ENCODE measurements around the gene GLP1R.

Gene GLP1R

DNA sequence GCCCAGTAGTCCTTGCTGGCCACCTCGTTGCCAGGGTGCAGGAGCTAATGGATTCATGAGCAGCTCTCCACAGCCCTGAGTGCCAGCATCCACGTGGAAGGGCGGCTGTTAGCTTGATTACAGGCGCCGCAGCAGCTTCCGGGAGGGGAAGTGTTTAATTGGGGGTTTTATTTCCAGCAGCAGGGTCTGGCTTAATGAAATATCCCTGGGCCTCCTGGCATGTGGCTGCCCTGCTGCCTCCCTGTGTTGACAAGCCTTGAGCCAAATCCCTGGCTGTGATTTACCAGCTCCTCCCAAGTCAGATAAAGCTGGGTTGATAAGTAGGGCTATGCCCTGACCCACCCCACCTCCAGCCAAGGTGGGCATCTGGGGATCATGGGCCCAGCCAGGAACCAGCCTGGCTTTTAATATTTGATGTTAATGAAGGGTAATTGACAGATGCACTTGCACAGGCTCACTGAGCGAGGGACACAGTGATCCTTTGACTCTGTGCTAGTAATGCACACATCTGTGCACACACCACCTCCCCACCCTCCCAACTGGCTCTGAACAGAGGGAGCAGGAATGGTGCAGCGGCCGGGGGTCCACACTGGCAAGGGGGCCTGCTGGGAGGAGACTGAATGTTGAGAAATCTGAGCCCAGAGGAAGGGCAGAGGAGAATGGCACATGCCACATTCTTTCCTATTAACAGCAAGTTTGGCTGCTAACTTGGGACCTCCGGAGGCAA is 13.6 kb downstream of the GLP1R start:
- no peak for DNase-seq (ENCODE audit: low read depth)

DNA sequence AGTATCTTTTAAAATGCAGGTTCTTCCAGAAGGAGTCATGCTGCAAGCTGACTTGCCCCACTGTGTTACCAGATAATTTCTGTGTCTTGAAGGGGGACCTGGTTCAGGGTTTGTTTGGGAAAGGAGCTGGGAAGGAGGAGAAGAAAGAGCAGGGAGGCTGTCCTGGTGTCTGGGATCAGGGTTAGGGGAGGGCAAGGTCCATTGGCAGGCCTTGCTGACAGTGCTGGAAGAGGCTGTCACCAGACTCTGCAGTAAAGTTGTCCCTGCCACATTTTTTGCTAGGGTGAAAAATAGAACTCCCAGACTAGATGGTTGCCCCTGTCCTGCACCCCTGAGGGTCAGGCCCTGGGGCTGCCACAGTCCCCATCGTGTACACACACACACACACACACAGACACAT is 14.9 kb downstream of the GLP1R start:
- no peak for DNase-seq (ENCODE audit: low read depth)

DNA sequence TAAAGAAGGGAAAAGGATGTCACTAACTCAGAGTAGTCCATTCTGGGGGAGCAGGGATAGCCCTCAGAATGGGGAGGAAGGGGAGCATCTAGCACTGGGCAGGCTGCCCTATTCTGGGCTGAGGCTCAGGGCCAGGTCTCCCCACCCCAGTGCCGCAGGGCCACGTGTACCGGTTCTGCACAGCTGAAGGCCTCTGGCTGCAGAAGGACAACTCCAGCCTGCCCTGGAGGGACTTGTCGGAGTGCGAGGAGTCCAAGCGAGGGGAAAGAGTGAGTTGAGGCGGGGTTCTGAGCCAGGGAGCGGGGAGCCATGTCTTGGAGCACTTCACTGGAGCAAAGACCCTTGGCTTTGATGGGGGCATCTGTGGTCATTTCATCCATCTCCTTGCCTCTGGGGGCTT is 17.0 kb downstream of the GLP1R start:
- no peak for DNase-seq (ENCODE audit: low read depth)

DNA sequence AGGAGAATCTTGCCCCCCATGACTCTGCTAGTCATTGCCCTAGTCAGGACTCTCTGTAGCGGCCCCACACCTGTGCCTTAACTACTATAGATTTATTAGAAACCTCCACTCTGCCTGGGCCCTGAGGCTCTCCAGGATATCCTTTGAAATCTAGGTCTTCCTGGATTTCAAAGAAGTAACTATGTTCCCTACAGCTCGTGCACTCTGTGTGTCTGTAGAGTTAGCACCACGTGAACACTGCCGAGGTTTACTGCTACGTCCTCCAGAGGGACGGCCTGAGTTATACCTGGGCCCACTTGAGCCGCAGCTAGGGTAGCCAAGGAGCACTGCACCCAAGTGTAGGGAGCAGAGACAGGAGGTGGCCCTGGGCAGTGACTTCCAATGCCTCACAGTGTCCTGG is 19.8 kb downstream of the GLP1R start:
- no peak for DNase-seq (ENCODE audit: low read depth)

DNA sequence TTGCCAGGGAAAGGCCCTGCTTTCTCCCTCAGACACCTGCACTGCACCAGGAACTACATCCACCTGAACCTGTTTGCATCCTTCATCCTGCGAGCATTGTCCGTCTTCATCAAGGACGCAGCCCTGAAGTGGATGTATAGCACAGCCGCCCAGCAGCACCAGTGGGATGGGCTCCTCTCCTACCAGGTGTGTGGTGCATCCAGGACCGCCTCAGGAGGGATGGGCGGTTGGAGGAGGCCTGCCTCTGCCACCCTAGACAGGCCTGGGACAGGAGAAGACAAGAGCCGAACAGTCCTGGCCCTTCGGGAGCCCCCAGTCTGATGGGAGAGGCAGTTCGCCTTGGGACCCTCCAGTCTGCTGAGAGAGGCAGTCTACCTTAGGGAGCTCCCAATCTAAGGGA is 24.2 kb downstream of the GLP1R start:
- no peak for DNase-seq (ENCODE audit: low read depth)

DNA sequence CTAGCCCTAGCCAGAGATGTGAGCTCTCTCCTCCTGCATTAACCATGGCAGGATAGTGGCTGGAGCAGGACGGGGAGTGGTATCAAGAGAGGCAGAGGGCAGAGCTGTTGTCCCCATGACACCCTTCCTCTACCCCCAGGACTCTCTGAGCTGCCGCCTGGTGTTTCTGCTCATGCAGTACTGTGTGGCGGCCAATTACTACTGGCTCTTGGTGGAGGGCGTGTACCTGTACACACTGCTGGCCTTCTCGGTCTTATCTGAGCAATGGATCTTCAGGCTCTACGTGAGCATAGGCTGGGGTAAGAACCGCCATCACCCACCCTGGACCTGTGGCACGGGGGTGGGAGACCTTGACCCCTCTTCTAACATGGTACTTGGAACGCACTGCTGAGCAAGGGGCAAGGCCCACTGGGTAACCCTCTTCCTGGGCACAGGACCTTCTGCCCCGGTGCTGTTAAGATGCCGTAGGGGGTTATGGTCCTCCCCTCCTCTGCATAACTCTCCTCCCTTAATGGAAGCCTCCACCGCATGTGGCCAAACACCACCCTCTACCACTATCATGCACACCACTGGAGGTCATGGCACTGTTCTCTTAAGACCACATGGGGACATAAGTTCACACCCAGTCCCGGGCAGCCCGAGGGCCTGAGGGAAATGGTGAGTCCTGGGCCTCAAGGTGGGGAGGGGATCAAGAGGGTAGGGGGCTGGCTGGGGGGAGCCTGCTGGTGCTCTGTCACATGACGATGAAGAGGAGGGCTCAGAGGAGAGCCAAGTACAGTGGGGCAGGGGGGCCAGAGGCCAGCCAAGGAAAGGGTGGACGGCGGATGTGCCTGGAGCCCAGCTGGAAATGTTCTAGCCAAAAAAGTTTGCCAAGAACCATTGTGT is 25.1 kb downstream of the GLP1R start:
- no peak for DNase-seq (ENCODE audit: low read depth)

DNA sequence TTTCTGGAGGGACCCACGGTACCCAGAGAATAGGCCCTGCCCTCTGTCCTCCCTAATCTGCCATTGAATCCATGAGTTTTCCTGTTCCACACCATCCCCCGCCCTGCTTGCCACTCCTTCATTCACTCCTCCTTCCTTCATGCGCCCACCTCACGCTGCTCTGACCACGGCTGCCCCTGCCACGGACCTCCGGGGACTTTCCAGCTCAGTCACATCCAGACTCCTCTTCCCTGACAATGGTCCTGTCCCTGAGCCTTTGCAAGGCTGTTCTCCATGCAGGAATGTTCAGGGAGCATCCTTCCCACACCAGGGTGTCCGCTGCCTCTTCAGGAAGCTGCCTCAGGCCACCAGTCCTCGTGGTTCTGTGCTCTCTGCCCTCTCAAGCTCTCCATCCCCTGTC is 25.9 kb downstream of the GLP1R start:
- no peak for DNase-seq (ENCODE audit: low read depth)

DNA sequence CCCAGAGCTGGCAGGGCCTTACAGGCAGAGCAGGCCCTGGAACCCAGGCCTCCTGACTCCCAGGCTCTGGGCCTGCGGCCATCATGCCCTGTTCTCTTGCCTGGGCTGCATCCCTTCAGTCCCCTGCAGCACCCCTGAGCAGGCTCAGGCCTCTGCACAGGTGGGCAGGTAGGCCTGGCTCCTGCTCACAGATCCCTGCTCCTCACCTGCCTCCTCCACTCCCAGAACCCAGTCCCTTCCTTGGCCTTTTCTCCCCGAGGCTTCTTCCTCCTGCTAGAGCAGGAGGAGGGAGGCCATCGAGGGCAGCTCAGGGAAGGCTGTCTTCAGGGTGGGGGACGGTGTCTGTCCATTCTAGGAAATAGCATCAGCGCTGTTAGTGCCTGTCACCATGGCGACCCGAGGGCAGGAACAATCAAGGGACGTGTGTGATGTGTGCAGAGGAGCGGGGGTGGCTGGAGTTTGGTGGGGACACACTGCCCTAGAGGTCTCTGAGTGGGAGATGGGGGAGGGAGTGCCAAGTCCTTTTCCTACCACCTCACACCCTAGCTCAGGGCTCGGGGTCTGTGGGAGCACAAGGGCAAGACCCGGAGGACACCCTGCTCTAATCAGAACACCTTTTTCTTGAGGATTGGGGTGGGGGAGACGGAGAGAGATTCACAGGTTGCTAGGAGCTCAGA is 26.6 kb downstream of the GLP1R start:
- DNase-seq (ENCODE audit: low read depth) = no peak

DNA sequence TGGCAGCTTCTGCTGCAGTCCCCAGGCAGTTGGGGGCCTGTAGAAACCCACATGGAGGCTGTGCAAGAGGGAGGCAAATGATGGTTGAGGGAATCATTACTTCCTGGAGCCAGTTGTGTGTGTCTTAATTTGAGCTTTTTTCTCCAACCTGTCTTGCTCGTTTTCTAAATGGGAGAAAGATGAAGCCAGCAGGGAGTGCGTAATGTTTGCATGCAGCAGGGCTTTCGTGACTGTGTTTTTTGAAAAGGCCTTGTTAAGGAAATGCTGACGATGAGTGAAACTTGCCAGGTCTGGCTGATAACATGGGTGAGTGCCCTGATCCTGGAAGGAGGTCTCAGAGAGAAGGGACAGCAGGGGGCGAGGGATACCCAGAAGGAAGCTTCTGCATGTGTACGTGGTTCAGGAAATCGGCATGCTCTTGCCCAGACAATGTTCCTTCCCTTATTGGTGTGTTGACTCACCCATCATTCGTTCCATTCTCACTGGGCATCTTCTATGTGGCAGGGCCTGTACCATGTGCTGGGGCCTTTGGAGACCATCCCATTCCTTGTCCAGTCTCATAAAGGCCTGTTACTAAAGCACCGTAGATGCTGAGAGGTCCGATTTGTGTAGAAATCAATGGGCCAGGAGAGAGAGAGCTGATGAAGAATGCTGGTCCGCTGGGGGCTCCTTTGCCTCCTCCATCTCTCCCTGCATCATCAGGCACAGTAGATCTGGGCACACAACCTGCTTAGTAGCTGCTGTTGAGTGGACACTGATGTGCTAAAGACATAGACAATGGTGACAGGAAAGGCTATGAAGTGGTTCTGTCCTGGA is 27.4 kb downstream of the GLP1R start:
- no peak for DNase-seq (ENCODE audit: low read depth)

DNA sequence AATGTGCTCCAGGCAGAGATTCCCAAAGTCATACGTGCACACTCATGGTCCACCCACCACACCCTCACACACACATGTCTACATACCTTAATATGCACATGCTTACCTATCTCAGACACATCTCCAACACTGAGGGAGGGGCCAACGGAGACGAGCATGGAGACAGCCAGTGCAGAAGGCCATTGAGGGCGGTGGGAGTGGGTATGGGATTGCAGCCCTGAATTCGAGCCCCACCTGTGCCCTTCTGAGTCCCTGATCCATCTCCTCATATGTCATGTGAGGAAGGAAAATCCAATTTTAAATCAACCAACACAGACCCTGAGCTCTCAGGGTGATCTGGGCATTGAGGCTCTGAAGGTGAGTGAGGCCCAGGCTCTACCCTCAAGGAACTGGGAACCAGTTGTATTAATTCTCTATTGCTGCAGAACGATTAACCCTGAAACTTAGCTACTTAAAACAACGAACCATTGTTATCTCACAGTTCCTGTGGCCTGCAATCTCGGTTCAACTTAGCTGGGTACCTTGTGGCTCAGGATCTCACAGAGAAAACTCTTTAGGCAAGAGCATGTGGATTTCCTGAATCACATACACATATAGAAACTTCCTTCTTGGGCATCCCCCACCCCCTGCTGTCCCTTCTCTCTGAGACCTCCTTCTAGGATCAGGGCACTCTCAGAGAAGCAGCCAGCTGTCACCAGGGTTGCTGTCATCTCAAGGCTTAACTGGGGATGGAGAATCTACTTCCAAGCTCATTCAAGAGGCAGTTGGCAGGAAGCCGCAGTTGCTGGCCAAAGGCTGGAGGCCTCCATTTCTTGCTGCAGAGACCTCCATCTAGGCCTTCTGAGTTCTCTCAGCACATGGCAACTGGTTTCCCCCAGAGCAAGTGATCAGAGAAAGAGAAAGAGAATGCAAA is 28.3 kb downstream of the GLP1R start:
- DNase-seq (ENCODE audit: low read depth) = no peak

DNA sequence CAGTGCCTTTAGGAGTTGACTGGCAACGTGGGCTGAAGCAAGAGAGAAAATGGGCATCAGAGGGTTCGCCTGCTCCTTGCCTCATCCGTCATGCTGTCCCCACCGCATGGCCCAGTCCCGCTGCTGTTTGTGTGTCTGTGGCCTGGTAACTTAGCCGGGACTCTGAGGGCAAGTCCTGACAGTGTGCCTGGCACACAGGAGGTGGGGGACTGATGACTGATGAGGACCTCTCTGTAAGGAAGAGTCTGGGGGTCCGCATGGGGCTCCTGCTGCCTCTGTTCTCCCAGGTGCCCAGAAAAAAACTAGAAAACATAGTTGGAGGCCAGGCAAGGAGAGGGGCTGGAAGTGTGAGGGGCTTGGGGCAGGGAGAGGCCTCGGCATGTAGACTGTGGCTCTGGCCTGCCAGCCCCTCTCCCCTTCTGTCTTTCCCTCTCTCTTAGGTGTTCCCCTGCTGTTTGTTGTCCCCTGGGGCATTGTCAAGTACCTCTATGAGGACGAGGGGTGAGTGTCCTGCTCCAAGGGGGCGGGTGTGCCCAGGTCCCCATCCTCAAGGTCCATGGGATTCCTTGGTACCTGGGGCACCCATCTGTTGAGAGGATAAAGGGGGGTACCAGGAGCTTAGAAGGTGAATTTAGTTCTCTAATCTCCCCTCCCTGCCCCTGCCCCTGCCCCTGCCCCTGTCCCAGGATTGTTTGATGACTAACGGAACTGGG is 29.5 kb downstream of the GLP1R start:
- DNase-seq (ENCODE audit: low read depth) = no peak

DNA sequence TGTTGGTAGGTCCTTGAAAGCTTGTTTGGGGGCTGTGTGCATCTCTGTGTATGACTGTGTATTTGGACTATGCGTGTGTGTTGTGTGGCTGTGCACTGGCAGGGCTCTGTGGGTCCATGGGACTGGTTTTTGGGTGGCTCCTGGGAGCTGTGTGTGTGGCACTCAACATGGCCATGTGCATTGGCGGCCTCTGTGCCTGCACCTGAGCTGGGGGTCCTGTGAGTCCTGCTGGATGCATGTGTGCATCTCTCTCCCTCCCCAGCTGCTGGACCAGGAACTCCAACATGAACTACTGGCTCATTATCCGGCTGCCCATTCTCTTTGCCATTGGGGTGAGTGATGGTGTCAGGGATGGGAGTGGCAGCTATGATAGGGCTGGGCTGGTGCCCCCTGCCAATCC is 30.1 kb downstream of the GLP1R start:
- DNase-seq (ENCODE audit: low read depth) = no peak

DNA sequence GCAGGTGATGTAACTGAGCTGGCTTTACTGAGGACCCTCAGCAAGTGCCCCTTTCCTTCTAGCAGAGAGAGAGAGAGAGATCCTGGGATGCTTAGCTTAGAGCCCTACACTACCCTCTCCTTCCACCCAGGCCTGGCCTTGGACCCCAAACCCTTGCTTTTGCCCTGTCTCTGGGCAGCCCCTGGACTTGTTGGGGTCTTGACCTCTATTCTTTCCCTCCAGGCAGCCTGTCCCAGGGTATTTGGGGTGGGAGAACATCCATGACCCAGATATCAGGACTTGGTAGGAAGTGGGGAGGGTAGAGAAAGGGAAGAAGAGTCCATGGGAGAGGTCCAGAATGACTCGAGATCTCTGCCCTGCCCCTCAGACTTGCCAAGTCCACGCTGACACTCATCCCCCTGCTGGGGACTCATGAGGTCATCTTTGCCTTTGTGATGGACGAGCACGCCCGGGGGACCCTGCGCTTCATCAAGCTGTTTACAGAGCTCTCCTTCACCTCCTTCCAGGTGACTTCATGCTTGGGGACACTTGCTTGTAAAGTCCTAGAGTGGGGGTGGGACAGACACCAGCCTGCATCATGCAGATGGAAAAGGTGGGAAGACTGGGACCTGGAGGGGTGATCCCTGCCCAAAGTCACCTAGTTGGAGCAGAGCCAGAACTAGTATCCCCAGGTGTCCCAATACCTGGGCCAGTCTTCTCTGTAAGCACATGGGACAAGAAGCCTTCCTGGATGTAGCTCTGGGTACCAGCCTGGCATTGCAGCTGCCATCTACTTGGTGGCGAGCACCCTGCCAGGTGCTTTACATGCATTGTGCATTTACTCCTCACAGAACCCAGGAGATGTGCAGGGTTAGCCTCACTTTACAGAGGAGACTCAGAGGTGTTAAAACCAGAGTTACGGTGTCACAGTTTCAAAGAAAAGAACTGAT is 30.9 kb downstream of the GLP1R start:
- DNase-seq (ENCODE audit: low read depth) = no peak

DNA sequence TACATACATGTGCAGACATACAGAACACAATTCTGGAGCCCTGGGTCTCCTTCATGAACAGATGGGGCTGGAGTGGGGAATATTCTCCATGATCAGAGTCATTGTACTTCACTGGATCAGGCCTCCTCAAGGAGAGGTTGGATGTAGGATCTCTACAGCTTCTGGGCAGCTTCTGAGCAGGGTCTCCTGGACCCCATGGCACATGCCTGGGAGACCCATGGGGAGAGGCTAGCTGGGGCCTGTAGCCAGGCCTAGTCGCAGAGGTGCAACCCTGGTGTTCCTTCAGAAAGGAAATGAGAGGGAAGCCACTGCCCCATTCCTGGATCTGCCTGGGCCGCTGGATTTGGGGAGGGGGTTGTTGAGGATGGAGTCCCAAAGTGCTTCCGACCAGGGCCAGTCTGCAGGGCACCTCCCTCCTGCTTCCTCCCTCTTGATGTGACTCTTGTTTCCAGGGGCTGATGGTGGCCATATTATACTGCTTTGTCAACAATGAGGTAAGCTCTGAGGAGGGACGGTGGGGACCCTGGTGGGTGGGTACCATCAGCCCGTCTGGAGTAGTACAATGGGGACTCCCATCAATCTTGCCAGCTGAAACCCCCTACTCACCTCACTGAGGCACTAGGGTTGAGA is 31.8 kb downstream of the GLP1R start:
- no peak for DNase-seq (ENCODE audit: low read depth)

DNA sequence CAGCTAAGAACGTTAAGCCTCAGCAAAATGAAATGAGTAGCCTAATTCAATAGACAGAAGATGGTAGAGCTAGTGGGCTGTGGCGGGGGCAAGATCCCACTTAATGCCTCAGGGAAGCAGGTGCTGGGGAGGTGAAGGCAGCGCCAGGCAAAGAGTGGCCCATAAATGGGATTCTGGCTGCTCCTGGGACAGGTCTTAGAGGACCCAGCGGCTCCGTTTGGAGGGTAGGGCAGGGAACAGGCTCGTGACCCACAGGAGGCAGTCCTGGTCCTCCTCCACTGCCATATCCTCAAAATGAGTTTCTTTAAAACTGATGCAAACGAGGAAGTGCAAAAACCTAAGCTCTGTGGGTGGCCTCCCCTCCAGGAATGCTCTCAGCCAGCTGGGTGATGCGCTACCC is 33.7 kb downstream of the GLP1R start:
- DNase-seq (ENCODE audit: low read depth) = no peak

DNA sequence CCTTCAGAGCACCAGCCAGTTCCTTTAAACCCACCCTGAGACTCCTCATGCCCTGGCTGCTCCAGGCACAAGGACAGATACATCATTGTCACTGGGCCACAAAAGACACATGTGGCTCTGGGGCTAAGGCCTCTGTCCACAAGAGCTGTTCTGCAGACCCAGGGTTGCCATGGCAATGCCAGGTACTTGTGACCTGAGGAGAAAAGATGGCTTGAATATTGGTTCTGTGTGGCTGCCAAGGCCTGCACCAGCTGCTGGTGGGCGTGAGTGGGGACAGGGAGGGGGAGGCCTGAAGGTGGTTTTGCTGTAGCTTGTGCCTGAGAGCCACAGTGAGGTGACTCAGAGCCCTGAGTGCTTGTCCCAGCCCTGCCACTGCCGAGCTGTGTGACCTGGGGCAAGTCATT is 34.7 kb downstream of the GLP1R start:
- no peak for DNase-seq (ENCODE audit: low read depth)

DNA sequence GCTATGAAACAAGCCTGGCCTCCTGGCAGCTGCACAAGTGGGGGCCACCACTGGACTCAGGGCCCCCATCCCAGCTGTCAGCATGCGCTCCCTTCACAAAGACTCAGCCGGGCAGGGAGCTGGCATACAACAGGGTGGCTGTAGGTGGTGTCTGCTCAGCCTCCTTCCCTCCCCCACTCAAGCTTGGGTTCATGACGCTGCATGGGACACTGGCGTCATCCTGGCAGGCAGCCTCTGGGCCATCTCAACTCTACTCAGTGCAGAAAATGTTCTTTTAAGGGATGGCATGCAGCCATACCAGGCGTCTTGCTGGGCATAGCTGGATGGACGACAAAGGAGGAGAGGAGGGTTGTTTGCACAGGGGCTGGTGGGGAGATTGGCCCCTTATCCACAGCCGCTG is 35.9 kb downstream of the GLP1R start:
- DNase-seq (ENCODE audit: low read depth) = no peak

DNA sequence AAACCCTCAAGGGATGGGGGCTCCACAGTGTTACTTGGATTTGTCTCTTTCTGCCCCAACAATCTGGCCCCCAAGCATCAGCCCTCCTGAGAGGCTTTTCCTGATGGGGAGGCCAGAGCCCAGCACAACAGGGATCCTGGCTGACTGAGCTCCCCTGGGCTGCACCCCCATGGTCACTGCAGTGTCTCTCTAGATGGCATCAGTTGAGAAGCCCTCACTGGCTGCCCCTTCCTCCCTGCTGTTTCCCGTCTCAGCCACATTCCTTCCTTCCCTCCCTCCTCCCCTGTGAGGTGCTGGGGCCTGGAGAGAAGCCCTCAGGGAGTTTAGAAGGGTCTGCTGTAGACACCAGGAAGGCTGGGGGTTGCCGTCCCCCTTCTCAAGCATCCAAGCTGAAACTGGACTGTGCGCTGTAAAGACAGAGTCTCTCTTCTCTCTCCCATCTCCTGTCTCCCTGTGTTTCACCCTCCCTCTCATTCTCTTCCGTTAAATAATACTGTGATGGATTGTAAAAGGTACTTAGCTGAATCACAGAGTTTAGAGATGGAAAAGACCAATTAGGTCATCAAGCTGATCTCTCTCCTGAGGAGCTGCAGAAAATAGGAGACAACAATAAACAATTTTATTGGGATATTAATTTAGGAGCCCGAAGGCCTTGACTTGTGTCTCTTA is 36.7 kb downstream of the GLP1R start:
- no peak for DNase-seq (ENCODE audit: low read depth)
